H1 (cell line): ENCODE results near the gene CCER1. TPM values are rescaled to one million over a fixed set of nuclear protein-coding genes. Genes with fewer than 3 reads are reported as not detected.

Experiments
- CTCF ChIA-PET: fragments of 300-600 bp; sonication (Branson Sonifier 250); formaldehyde crosslinking; loops from one replicate; lab custom pipeline; 2021; ENCODE audit not compliant: partially characterized antibody; lab: Charles Lee
- POLR2A ChIA-PET: fragments of 300-600 bp; sonication (Branson Sonifier 250); formaldehyde crosslinking; loops from one replicate; lab custom pipeline; 2021; ENCODE audit warnings: inconsistent platforms; ENCODE audit not compliant: partially characterized antibody; lab: Charles Lee
- DNase-seq, 2 experiments: peaks; one replicate each; pipeline versions ENCODE4 v3.0.0 to v3.0.0-alpha.2; 2010 to 2022; ENCODE audit warnings: low spot score in 2 of 2, low read depth in 1 of 2, mixed read lengths in 1 of 2
- FAIRE-seq: peaks from 2 replicates; lab custom pipeline; 2011; peaks lifted over from hg19 to GRCh38; lab: Jason Lieb, UNC
- H2AFZ ChIP-seq: 2 replicates; pipeline ENCODE4 v1.8.1; 2012; ENCODE audit warnings: low read length, inconsistent platforms
- H2AK5ac ChIP-seq: 2 replicates; pipeline ENCODE4 v1.6.1; 2013; ENCODE audit warnings: low read depth, low read length
- H2BK120ac ChIP-seq: replicated peaks from 2 replicates; pipeline ENCODE3; 2013; ENCODE audit warnings: low read depth, low read length, inconsistent platforms
- H2BK12ac ChIP-seq: 2 replicates; pipeline ENCODE4 v1.6.1; 2013; ENCODE audit warnings: low read depth, low read length
- H2BK15ac ChIP-seq: 2 replicates; pipeline ENCODE4 v1.6.1; 2013; ENCODE audit warnings: low read length
- H2BK20ac ChIP-seq: 2 replicates; pipeline ENCODE4 v1.6.1; 2013; ENCODE audit warnings: low read length
- H2BK5ac ChIP-seq: 2 replicates; pipeline ENCODE4 v1.6.1; 2013; ENCODE audit warnings: low read depth, low read length
- H3K14ac ChIP-seq: 2 replicates; pipeline ENCODE4 v1.6.1; 2013; ENCODE audit warnings: inconsistent platforms; ENCODE audit not compliant: insufficient read length
- H3K18ac ChIP-seq: 2 replicates; pipeline ENCODE4 v1.6.1; 2013; ENCODE audit warnings: low read length; ENCODE audit errors: extremely low read depth
- H3K23ac ChIP-seq: 2 replicates; pipeline ENCODE4 v1.6.1; 2013; ENCODE audit warnings: inconsistent platforms; ENCODE audit not compliant: insufficient read length
- H3K23me2 ChIP-seq: 2 replicates; pipeline ENCODE4 v1.6.1; 2013; ENCODE audit warnings: low read depth, low read length
- H3K27ac ChIP-seq: 2 replicates; pipeline ENCODE4 v1.6.1; 2011; ENCODE audit warnings: low read depth, low read length, inconsistent platforms
- H3K27me3 ChIP-seq, 4 experiments: replicated peaks in 1 of 4; 1 replicate in 1 of 4; 2 replicates in 3 of 4; pipeline versions ENCODE4 v1.6.1 to v1.8.1; 2011 to 2013; ENCODE audit warnings: low read length in 3 of 4, mild to moderate bottlenecking in 3 of 4, inconsistent platforms in 2 of 4, mixed read lengths in 2 of 4, moderate library complexity in 1 of 4; ENCODE audit not compliant: control insufficient read depth in 3 of 4, insufficient read depth in 3 of 4; ENCODE audit errors: extremely low read depth in 1 of 4
- H3K36me3 ChIP-seq, 4 experiments: 2 replicates each; pipeline versions ENCODE4 v1.6.1 to v1.8.1; 2011 to 2013; ENCODE audit warnings: mild to moderate bottlenecking in 4 of 4, low read length in 3 of 4, moderate library complexity in 2 of 4, control low read depth in 1 of 4, inconsistent platforms in 1 of 4; ENCODE audit not compliant: insufficient read depth in 4 of 4, control insufficient read depth in 2 of 4
- H3K4ac ChIP-seq: replicated peaks from 2 replicates; pipeline ENCODE3; 2013; ENCODE audit warnings: low read length, low read depth, mixed read lengths, inconsistent platforms; ENCODE audit not compliant: insufficient read length
- H3K4me1 ChIP-seq, 4 experiments: replicated peaks in 1 of 4; 1 replicate in 1 of 4; 2 replicates in 3 of 4; pipeline versions ENCODE4 v1.6.1 to v1.8.1; 2011 to 2013; ENCODE audit warnings: low read length in 3 of 4, inconsistent platforms in 2 of 4, mixed read lengths in 1 of 4; ENCODE audit not compliant: insufficient read depth in 4 of 4, control insufficient read depth in 3 of 4
- H3K4me2 ChIP-seq, 2 experiments: 2 replicates each; pipeline versions ENCODE4 v1.6.1 to v1.8.1; 2011 to 2013; ENCODE audit warnings: low read depth in 2 of 2, low read length in 2 of 2, control low read depth in 1 of 2, inconsistent platforms in 1 of 2, mild to moderate bottlenecking in 1 of 2; ENCODE audit not compliant: insufficient read depth in 1 of 2
- H3K4me3 ChIP-seq, 4 experiments: fragments of 200-600, 300-600 bp in 1 of 4; sonication (generic), shearing (Covaris generic), sonication (Bioruptor Twin) in 1 of 4; 2 replicates each; pipeline versions ENCODE4 v1.5.1 to v1.8.1; 2011 to 2016; ENCODE audit warnings: low read length in 4 of 4, low read depth in 3 of 4, control low read depth in 2 of 4, inconsistent platforms in 2 of 4, mild to moderate bottlenecking in 2 of 4, mixed read lengths in 1 of 4, moderate library complexity in 1 of 4; ENCODE audit not compliant: insufficient read depth in 2 of 4; ENCODE audit errors: extremely low read depth in 1 of 4
- H3K56ac ChIP-seq: replicated peaks from 2 replicates; pipeline ENCODE3; 2013; ENCODE audit warnings: low read depth, mild to moderate bottlenecking, mixed read lengths, low read length, inconsistent platforms; ENCODE audit not compliant: insufficient read length
- H3K79me1 ChIP-seq: 2 replicates; pipeline ENCODE4 v1.6.1; 2013; ENCODE audit warnings: low read depth, low read length, control low read depth
- H3K79me2 ChIP-seq, 2 experiments: 2 replicates each; pipeline versions ENCODE4 v1.6.1 to v1.8.1; 2012 to 2013; ENCODE audit warnings: low read length in 2 of 2, mild to moderate bottlenecking in 2 of 2, inconsistent platforms in 1 of 2; ENCODE audit not compliant: insufficient read depth in 2 of 2, control insufficient read depth in 1 of 2
- H3K9ac ChIP-seq, 4 experiments: replicated peaks in 1 of 4; 1 replicate in 1 of 4; 2 replicates in 3 of 4; pipeline versions ENCODE4 v1.6.1 to v1.8.1; 2011 to 2013; ENCODE audit warnings: low read depth in 3 of 4, low read length in 3 of 4, control low read depth in 2 of 4, mild to moderate bottlenecking in 2 of 4, moderate library complexity in 2 of 4, inconsistent platforms in 1 of 4; ENCODE audit errors: extremely low read depth in 1 of 4
- H3K9me3 ChIP-seq, 2 experiments: 2 replicates each; pipeline versions ENCODE4 v1.6.1 to v1.8.1; 2012 to 2013; ENCODE audit warnings: mild to moderate bottlenecking in 2 of 2, moderate library complexity in 2 of 2, control low read depth in 1 of 2, inconsistent platforms in 1 of 2, low read depth in 1 of 2, low read length in 1 of 2, mixed read lengths in 1 of 2; ENCODE audit not compliant: insufficient read depth in 2 of 2
- H4K20me1 ChIP-seq, 2 experiments: replicated peaks in 1 of 2; 2 replicates each; pipeline versions ENCODE3 to v1.8.1; 2011 to 2013; ENCODE audit warnings: inconsistent platforms in 2 of 2, low read length in 2 of 2, mild to moderate bottlenecking in 1 of 2; ENCODE audit not compliant: insufficient read depth in 2 of 2, control insufficient read depth in 1 of 2
- H4K5ac ChIP-seq: 2 replicates; pipeline ENCODE4 v1.6.1; 2013; ENCODE audit warnings: low read length, low read depth, mixed read lengths, inconsistent platforms; ENCODE audit not compliant: insufficient read length
- H4K8ac ChIP-seq: 2 replicates; pipeline ENCODE4 v1.8.0; 2013; ENCODE audit warnings: mild to moderate bottlenecking, moderate library complexity, low read length, inconsistent platforms; ENCODE audit not compliant: insufficient read depth; ENCODE audit errors: extremely low read depth
- H4K91ac ChIP-seq: replicated peaks from 2 replicates; pipeline ENCODE3; 2013; ENCODE audit warnings: low read length, mixed read lengths, inconsistent platforms; ENCODE audit not compliant: insufficient read length
- POLR2A ChIP-seq, 2 experiments: IDR thresholded peaks; 1 replicate in 1 of 2; 2 replicates in 1 of 2; pipeline ENCODE4 v1.6.1; 2011; ENCODE audit warnings: low read depth in 2 of 2, low read length in 2 of 2, mild to moderate bottlenecking in 2 of 2; ENCODE audit errors: control extremely low read depth in 1 of 2
- POU5F1 ChIP-seq: IDR thresholded peaks from 2 replicates; pipeline ENCODE4 v1.6.1; 2011; ENCODE audit warnings: low read depth, mild to moderate bottlenecking, low read length, moderate library complexity
- WGBS, 2 experiments: shearing (Covaris generic) in 1 of 2; methylation state at CpG; one replicate each; pipeline versions ENCODE4 v1.1.6 to v1.1.7; 2013 to 2015; ENCODE audit warnings: low lambda C conversion rate in 2 of 2, mixed read lengths in 2 of 2, inconsistent platforms in 1 of 2, low coverage in 1 of 2, missing lambda C conversion rate in 1 of 2; ENCODE audit not compliant: insufficient replicate concordance in 2 of 2, insufficient coverage in 1 of 2, insufficient read length in 1 of 2; ENCODE audit errors: extremely low coverage in 1 of 2, missing lambda C conversion rate in 1 of 2; 5-methylcytosine and 5-hydroxymethylcytosine counted together
- polyA plus RNA-seq, 7 experiments: library from polyadenylated mRNA; depleted of rRNA in 3 of 7; stranded (reverse) in 5 of 7; unstranded in 2 of 7; fragments of >200 nt in 5 of 7; fragments of 200-250 nt in 2 of 7; gene quantifications; 1 replicate in 5 of 7; 2 replicates in 1 of 7; 4 replicates in 1 of 7; pipeline versions ENCODE4 v1.2.1 to v1.2.3, GENCODE V29; 2011 to 2013; ENCODE audit warnings: missing spikeins in 2 of 7, mixed read lengths in 2 of 7
- total RNA-seq: library from RNA; stranded (reverse); fragmentation: NEBNext Ultra II Directional; extraction: Animal tissue kit (Norgen Biotek cat#: 25700); gene quantifications from 2 replicates; pipeline ENCODE4 v1.2.1, GENCODE V29; 2021
- TF ChIP-seq, protein P1 (sequence below), 3 experiments: IDR thresholded peaks; 1 replicate in 2 of 3; 2 replicates in 1 of 3; pipeline versions ENCODE4 v1.5.1 to v1.6.1; 2011; ENCODE audit warnings: low read length in 3 of 3, mild to moderate bottlenecking in 3 of 3, inconsistent platforms in 2 of 3, low read depth in 1 of 3, moderate library complexity in 1 of 3; ENCODE audit not compliant: insufficient read depth in 1 of 3; ENCODE audit errors: control extremely low read depth in 1 of 3

CCER1 gene
- total and polyA plus RNA-seq, 2 of the 8 experiments (the other 6 are each of a cell fraction or from before 2014, with no cell fraction given) = not detected

GRCh38 chr12:90987520-90987919 lies 32.5 kb upstream of the CCER1 start:
- no peak overlapping the region for H2BK20ac ChIP-seq
- H3K27me3 ChIP-seq = peaks cover 9 to 26% (median 18%) of the 10 kb centered on the region in 4 experiments; a peak in 6 of 7 replicates

More at GRCh38 chr12:90987520-90987919, 32.5 kb upstream of the CCER1 start:
- WGBS, 2 experiments = 93% methylated on average over 1 of the region's 1 CpG; no CpG with 5 or more reads in 1 of the 2 experiments
- Histone ChIP-seq H3K23me2 (no peaks in the 10 kb centered on the region), H2BK120ac (no peak overlapping the region), H2BK12ac (no peak overlapping the region), H3K56ac (no peak overlapping the region), H3K4me3 (no peak overlapping the region), H4K5ac (no peak overlapping the region), H3K4me1 (peaks cover 0 to 14% (median 2%) of the 10 kb centered on the region in 4 experiments; a peak in 2 of 7 replicates), H4K8ac (no peak overlapping the region), H3K79me2 (no peaks in the 10 kb centered on the region), H3K18ac (no peak overlapping the region), H2BK15ac (no peak overlapping the region), H3K14ac (no peak overlapping the region), H4K91ac (no peak overlapping the region), H2AK5ac (no peak overlapping the region), H4K20me1 (no peaks in the 10 kb centered on the region), H3K23ac (no peak overlapping the region), H3K9me3 (peaks cover 7 to 14% of the 10 kb centered on the region in 2 experiments), H3K79me1 (no peaks in the 10 kb centered on the region), H3K4me2 (no peak overlapping the region), H3K9ac (no peak overlapping the region), H3K36me3 (no peaks in the 10 kb centered on the region), H3K4ac (no peak overlapping the region), H3K27ac (no peak overlapping the region), H2BK5ac (no peak overlapping the region), H2AFZ (no peak overlapping the region)
- ChIA-PET CTCF (interaction anchor here (0.8 to 4.3 kb wide), 13 partner anchors 13 to 367 kb away, joined by 3 to 29 read pairs (median 3); partner anchors contain the start of gene LUM), POLR2A (no interaction called here)
- DNase-seq = no peak
- no peak for FAIRE-seq
- TF ChIP-seq POU5F1 (no peak), POLR2A (IDR thresholded peaks at IDR 0.05; ENCODE audit: control extremely low read depth in 1 of 2, low read depth in 2 of 2, low read length in 2 of 2) (no peak)
- TF ChIP-seq, protein P1, sequence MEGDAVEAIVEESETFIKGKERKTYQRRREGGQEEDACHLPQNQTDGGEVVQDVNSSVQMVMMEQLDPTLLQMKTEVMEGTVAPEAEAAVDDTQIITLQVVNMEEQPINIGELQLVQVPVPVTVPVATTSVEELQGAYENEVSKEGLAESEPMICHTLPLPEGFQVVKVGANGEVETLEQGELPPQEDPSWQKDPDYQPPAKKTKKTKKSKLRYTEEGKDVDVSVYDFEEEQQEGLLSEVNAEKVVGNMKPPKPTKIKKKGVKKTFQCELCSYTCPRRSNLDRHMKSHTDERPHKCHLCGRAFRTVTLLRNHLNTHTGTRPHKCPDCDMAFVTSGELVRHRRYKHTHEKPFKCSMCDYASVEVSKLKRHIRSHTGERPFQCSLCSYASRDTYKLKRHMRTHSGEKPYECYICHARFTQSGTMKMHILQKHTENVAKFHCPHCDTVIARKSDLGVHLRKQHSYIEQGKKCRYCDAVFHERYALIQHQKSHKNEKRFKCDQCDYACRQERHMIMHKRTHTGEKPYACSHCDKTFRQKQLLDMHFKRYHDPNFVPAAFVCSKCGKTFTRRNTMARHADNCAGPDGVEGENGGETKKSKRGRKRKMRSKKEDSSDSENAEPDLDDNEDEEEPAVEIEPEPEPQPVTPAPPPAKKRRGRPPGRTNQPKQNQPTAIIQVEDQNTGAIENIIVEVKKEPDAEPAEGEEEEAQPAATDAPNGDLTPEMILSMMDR (IDR thresholded peaks at IDR 0.05; ENCODE audit: control extremely low read depth in 1 of 3, insufficient read depth in 1 of 3, low read depth in 1 of 3, low read length in 3 of 3) = peak in 1 of 3 experiments; percentile 16; a peak in 1 of 4 replicates
